Measurements from ENCODE around the gene CSHL1.
"Not testable (repeated sequence)": the region's sequence is repeated elsewhere in the genome, so short reads cannot be mapped to it uniquely, and the experiment has no call there.

CSHL1 gene

GRCh38 chr17:63940584-63940983, 29.5 kb upstream of the CSHL1 start:
- no peak for DNase-seq (ENCODE audit: low read depth in 2 of 2)

- no peak for DNase-seq (ENCODE audit: low read depth in 2 of 2)
These were observed 28.8 kb upstream of the CSHL1 start for GRCh38 chr17:63939884-63940283.

- no peak for DNase-seq (ENCODE audit: low read depth in 2 of 2)
These were observed 28.3 kb upstream of the CSHL1 start for GRCh38 chr17:63939401-63939800.

GRCh38 chr17:63937920-63938319, 26.9 kb upstream of the CSHL1 start:
- no peak for DNase-seq (ENCODE audit: low read depth in 2 of 2)

GRCh38 chr17:63937319-63937718, 26.3 kb upstream of the CSHL1 start:
- DNase-seq (ENCODE audit: low read depth in 2 of 2): no peak

- no peak for DNase-seq (ENCODE audit: low read depth in 2 of 2)
These were observed 23.4 kb upstream of the CSHL1 start for GRCh38 chr17:63934183-63935112.

- DNase-seq (ENCODE audit: low read depth in 2 of 2): no peak
These were observed 22.5 kb upstream of the CSHL1 start for GRCh38 chr17:63933598-63933997.

- DNase-seq (ENCODE audit: low read depth in 2 of 2): no peak
These were observed 21.7 kb upstream of the CSHL1 start for GRCh38 chr17:63932721-63933120.

GRCh38 chr17:63931981-63932561, 21.0 kb upstream of the CSHL1 start, which contains the start of gene CD79B:
Gene CD79B (minus strand): TSS chr17:63932331. CDS start chr17:63932261, 70 bp downstream.
- no peak for DNase-seq (ENCODE audit: low read depth in 2 of 2)

GRCh38 chr17:63930951-63931575, 20.0 kb upstream of the CSHL1 start:
- DNase-seq (ENCODE audit: low read depth in 2 of 2): peak in 1 of 2 donors; percentile 27

- no peak for DNase-seq (ENCODE audit: low read depth in 2 of 2)
These were observed 19.1 kb upstream of the CSHL1 start for GRCh38 chr17:63929860-63930766.

GRCh38 chr17:63928966-63929695, 18.1 kb upstream of the CSHL1 start:
- DNase-seq (ENCODE audit: low read depth in 2 of 2): no peak

GRCh38 chr17:63928172-63928666, 17.2 kb upstream of the CSHL1 start:
- DNase-seq (ENCODE audit: low read depth in 2 of 2): no peak

GRCh38 chr17:63927464-63928171, 16.6 kb upstream of the CSHL1 start:
- DNase-seq (ENCODE audit: low read depth in 2 of 2): no peak

GRCh38 chr17:63926164-63926563, 15.1 kb upstream of the CSHL1 start:
- DNase-seq (ENCODE audit: low read depth in 2 of 2): no peak

- DNase-seq (ENCODE audit: low read depth in 2 of 2): no peak
These were observed 14.6 kb upstream of the CSHL1 start for GRCh38 chr17:63925615-63926014.

- not testable (repeated sequence) for DNase-seq (ENCODE audit: low read depth in 2 of 2)
These were observed 11.3 kb upstream of the CSHL1 start for GRCh38 chr17:63922402-63922801.

- not testable (repeated sequence) for DNase-seq (ENCODE audit: low read depth in 2 of 2)
These were observed 9.7 kb upstream of the CSHL1 start for GRCh38 chr17:63920779-63921178.

- not testable (repeated sequence) for DNase-seq (ENCODE audit: low read depth in 2 of 2)
These were observed 9.0 kb upstream of the CSHL1 start for GRCh38 chr17:63920050-63920449.

- peak; percentile 42 to 55 for DNase-seq (ENCODE audit: low read depth in 2 of 2)
These were observed 8.3 kb upstream of the CSHL1 start for GRCh38 chr17:63919311-63919723.

Measured in stimulated activated CD8-positive, alpha-beta memory T cell treated with anti-CD3 and anti-CD28 coated beads, Interleukin-7, amount 100 ng/mL, for 1 hour (primary cell).